SH-SY5Y (cell line): ENCODE results near the gene DOK7.

Experiments used
- GATA2 ChIP-seq: IDR thresholded peaks from 2 replicates; pipeline ENCODE4 v1.6.1; 2011; ENCODE audit warnings: mild to moderate bottlenecking, low read depth, low read length
- GATA3 ChIP-seq: IDR thresholded peaks from 2 replicates; pipeline ENCODE4 v1.6.1; 2011; ENCODE audit warnings: low read depth, mild to moderate bottlenecking, low read length, moderate library complexity

DNA sequence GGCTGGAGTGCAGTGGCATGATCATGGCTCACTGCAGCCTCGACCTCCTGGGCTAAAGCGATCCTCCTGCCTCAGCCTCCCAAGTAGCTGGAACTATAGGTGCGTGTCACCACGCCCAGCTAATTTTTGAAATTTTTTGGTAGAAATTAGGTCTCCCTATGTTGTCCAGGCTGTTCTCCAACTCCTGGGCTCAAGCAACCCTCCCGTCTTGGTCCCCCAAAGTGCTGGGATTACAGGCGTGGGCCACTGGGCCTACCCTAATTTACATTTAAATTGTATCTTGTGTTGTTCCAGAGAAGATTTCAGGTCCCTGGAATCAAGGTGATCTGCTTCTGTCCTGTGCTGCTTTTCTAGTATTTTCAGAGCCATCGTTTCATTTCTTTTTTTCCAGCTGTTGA lies 70.3 kb downstream of the DOK7 start:
- TF ChIP-seq GATA2 (no peak), GATA3 (no peak)
